Activated CD8-positive, alpha-beta memory T cell treated with anti-CD3 and anti-CD28 coated beads for 24 hours (primary cell): Measurements from ENCODE around the gene MAP3K7CL.

Experiments
- DNase-seq: peaks from one replicate; pipeline ENCODE4 v3.0.0-alpha.2; 2020

The MAP3K7CL gene, protein sequence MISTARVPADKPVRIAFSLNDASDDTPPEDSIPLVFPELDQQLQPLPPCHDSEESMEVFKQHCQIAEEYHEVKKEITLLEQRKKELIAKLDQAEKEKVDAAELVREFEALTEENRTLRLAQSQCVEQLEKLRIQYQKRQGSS

DNA sequence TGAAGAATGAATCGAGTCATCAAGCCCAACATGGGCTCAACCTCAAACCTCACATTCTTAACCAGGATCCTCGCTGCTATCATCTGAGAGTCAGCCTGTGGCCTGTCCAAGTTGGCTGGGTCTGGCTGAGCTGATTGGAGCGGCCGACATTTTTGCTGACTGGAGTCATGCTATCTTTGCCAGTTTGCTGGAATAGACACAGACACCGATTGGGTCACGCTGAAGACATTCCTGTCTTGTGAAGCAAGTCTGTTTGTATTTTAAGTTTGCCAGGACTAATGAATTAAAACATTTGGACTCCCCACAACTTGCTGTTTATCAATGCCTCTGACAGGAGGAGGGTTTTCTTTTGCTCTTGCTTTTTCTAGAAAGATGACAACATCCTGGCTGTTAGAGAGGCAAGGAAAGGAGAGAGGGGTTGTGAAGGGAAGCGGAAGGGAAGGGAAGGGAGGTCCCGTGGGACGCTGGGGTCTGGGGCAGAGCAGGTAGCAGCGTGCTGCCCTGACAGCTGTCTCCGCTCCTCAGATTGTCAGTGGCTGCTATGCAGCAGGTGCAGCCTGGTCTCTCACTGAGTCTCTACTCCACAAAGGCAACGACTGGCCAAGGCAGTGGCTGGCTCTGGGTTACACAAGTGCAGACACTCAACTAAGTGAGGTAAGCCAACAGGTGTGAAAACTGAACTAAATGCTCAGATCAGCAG, at the start of gene MAP3K7CL:
Gene MAP3K7CL, plus strand, starts transcription at position 375 of the 700 bp plus-strand sequence. CDS start 2,701 bp downstream, outside the sequence.
- DNase-seq = no peak

DNA sequence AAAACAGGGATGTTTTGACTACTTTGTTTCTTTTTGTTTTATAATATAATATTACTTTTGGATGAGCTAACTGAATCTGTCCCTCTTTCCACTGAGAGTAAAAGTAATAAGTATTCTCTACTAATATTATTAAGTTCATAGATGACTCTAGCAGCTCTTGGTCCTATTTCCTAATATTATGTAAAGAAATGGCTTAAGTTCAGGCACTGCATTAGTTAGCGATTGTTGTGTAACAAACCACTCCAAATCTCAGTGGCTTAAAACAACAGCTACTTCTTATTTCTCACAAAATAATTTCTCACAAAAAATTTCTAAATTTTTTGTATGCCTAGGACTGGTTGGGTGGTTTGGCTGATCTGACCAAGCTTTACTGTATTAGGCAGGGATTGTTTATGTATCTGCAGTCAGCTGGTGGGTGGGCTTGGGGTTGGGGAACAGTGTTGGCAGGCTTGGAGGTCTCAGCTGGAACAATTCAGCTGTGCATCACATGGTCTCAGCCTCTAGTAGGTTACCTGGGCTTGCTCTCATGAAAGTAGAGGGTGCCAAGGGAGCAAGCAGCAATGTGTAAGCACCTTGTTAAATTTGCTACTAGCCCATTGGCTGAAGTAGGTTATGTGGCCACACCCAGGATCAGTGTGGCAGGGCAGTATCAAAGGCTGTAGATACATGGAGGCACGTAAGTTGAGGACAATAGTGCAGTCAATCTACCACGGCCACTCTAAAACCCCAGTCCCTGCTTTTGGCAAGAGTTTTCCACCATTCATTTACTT, 48.2 kb upstream of the MAP3K7CL start:
- DNase-seq = no peak

DNA sequence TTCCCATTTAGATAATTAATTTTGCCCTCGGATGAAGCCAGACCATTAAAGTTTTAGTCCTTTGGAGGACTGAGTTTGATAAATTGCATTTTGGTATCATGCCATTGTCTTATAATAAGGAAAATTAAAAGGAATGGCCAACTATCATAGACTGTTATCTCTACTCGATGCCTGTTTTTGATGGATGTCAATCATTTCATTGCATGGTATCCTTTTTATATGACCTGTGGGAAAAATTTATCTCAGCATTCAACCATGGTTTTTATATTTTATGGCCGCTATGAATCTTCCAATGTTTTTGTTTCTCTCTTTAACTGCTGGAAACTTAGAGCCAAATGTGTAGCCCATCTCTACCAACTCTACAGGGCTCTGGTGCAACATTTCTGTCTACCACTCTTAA, 47.1 kb upstream of the MAP3K7CL start:
- no peak for DNase-seq

DNA sequence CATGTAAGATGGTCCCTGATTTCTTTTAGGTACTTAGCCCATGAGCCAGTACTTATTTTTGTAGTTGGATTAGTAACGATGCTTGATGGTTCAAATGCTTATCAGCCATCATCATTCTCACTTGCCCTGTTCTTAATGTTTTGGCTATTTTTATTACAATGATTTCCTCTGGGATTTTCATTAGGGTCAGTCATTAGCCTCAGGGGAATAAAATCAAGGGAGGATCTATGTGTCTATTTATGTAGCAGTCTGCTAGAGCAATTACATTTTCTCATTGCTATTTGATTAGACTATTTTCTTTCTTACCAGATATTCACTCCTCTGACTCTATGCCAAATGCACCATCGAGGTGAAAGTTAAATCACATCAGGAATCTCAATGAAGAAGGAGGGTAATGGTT, 46.1 kb upstream of the MAP3K7CL start:
- DNase-seq = no peak

DNA sequence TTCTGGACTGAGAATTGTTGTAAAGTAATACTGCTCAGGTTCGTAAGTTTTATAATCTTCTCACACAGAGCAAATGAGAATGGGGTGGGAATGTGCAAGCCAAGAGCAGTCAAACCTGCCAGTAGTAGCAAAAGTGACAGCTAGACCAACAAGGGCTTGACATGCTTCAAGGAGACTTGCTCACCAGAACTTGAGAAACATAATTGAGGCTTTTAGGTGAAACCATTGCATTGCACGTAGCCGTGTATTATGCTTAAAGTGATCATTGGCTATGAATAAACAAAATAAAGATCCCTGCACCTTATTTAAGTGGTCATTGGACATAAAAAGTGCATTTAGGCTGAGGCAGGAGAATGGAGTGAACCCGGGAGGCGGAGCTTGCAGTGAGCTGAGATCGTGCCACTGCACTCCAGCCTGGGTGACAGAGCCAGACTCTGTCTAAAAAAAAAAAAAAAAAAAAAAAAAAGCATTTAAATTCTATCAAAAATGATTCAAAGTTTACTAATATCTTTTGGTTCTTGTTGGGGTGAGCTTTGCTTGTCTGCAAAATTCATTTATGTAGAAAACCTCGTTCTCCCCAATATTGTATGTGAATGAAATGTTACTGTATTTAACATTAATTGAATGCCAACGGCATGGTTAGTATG, 45.2 kb upstream of the MAP3K7CL start:
- DNase-seq = no peak

DNA sequence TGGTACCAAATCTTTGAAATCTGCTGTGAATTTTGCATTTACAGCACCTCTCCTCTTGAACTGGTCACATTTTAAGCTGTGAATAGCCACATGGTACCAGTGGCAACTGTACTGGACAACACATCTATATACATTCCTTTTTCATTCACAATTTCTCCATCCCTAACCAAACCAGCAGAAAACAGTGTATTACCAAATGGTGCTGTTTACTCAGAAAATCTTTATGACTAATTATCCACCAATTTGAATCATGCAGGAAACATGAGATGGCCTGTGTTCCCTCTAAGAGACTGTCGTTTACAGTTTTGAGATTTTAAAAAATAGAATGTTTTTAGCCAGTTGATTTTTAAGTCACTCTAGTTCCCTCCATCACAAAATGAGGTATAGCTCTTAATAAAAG, 39.4 kb upstream of the MAP3K7CL start:
- no peak for DNase-seq

DNA sequence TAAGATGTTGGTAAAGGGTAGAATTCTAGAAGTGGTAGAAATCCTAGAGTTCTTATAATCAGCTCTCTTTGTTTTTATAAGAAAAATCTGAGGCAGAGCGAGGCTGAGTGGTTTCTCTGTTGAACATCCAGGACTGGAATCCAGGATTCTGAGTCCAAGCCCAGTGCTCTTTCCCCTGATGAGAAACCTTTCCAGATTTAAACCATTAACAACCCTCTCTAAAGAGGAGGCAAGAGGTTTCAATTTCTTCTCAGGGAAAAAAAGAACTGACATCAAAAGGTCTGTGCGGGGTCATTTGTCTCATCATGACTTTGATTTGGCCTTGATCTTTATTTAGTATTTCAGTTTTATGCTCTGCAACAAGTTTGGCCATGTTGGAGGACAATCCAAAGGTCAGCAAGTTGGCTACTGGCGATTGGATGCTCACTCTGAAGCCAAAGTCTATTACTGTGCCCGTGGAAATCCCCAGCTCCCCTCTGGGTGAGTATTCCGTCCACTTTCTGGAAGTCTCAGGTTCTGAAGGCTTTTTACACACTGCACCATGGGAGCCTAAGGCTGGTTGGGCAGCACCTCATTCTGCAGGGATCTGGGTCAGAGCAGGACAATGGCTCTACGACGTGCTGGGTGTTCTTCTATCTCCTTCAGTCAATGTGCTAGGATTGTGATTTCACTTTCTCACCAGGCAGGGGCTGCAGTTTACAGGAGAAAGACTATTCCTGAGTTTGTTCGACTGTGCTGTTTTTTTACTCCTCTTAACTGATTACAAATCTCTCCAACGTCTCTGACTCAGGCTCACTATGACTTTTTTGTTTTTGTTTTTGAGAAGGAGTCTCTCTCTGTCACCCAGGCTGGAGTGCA, 38.1 kb upstream of the MAP3K7CL start:
- no peak for DNase-seq

DNA sequence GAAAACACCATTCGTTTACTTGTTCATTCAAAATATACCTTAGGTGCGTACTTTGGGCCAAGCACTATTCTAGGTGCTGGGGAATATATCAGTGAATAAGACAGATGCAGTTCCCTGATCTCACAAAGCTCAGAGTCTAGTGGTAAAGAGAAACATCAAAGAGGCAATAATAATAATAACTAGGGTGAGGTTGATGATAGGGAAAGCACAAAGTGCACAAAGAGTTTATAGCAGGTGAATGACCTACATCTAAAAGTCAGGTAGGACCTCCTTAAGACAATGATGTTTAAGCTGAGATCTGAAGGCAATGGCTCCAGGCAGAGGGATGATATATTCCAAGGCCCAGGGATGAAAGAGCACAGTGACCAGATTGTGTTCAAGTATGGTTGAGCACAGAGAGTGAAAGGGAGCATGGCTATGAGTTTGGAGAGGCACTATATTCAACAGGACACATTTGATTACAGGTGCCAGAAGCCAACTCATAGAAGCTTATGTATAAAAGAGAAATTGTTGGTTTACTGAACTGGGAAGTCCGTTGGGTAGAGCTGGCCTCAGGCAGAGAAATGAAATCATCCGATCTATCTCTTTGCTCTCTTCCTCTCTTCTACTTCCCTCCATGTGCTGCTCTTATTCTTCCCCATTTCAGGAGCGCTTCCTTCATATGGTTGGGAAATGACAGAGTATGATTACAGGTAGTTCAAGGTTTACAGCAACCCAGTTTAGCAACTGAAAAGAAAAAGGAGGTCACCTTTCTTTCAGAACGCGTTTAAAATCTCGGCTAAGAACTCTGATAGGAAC, 34.0 kb upstream of the MAP3K7CL start:
- DNase-seq = no peak

DNA sequence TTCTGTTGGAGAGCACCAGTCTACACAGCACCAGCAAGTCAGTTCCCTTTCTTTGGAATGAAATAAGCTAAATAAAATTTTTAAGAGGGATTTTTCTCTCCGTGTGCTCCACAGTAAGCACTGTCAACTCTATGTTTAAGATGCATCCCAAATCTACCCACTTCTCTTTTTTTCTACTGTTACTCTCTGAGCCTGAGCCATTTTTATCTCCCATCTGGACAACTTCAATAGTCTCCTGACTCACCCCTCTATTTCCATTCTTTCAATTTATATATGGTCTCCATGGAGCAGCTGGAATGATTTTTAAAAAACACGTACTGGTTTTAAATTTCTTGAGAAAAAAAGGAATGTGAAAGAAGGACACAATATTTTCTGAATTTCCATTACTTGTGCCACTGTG, 32.3 kb upstream of the MAP3K7CL start:
- DNase-seq = no peak

DNA sequence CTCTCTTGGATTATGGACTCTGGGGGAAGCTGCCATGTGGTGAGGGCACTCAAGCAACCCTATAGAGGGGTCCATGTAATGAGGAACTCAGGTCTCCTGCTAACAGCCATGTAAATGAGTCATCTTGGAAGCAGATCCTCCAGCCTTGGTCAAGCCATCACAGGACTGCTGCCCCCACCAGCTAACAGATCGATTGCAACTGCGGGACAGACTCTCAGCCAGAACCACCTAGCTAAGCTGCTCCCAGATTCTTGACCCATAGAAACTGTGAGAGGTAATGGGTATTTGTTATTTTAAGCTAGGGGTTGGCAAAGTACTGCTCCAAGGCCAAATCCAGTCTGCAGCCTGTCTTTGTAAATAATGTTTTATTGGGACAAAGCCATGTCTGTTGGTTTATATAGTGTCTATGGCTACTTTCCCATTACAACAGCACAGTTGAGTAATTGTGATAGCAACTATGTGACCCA, 27.6 kb upstream of the MAP3K7CL start:
- DNase-seq = no peak

DNA sequence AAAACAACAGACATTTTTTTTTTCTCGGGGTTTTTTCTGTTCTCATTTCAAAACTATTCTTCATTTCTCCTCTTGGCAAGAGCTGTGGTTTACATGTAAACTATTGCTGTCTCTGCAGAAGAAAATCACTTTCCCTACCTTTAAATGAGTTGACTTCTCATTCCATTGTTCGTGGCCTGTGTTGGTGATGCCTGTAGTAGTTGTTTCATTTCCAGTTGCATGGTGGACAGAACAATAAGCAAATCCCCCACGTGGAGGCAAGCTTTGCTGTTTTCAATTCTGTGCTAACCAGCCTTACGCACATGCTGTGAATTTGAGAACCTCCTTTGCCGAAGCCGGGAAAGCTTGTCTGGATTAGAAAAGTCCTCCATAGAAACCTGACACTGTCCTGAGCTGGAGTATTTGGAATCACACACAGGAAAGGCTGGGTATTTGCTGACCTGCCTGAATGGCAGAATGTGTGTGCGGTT, 26.2 kb upstream of the MAP3K7CL start:
- DNase-seq = no peak

DNA sequence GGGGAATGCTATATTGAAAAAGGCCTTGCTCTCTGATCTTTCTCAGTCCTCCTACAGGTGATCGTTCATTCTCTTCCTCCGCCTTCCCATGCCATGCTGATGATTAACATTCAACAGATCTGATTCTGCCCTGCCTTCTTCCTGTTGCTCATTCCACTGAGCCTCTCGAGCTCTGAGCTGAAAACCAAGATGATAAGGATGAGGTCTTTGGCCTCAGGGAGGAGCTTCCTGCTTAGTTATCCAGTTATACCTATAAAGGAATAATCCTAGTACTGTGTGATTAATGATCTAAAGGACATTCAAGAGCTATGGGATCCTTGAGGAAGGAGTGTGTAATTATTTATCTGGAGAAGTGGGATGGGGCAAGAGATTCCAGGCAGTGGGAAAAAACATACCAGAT, 25.2 kb upstream of the MAP3K7CL start:
- no peak for DNase-seq

DNA sequence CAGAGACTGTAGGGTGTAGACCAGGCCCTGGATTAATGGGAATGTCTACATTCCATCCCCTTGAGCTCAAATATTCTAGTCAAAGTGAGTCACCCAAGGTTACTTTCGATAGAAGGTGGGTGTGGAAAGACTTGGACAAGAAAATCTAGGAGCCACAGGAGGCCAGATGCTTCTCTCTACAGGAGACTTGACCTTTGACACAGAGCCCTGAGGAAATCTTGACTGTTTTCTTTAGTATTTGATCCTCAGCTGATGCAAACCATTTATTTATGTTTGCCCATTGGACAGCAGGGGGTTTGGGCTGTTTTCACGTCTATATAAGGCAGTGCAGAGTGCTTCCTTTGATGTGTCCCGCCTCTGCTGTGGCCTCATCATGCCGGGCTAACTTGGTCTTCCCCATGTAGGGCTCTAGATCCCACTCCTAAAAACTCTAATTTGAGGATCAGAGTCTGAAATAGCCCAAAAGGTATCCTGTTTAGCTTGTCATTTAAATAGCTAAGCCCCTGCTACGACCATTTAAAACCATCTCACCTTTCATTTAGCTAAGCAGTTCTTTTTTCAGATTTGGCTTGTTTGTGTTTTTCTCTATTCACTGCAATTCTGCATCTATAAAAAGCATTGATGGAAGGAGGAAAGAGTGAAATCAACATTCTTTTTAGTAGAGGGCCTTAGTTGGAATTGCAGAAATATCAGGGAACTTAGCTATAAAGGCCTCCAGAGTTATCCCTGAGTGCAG, 15.5 kb upstream of the MAP3K7CL start:
- DNase-seq = no peak

DNA sequence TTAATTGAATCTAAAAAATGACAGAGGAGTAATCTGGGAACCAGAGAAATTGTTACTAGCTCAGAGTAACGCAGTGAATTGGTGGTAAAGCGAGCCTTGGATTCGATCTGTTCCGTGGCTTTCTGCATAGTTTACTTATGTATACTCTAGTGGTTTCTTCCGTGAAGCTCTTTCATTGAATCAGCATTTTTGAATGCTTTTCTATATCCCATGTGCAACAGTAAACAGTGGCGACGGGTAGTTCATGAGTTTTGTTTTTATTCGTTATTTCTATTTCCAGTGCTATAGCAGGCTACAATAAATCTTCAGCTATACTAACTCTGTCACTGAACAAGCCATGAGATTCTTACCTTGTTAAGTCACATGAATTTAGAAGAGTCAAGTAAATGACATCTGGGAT, 14.5 kb upstream of the MAP3K7CL start:
- DNase-seq = no peak

DNA sequence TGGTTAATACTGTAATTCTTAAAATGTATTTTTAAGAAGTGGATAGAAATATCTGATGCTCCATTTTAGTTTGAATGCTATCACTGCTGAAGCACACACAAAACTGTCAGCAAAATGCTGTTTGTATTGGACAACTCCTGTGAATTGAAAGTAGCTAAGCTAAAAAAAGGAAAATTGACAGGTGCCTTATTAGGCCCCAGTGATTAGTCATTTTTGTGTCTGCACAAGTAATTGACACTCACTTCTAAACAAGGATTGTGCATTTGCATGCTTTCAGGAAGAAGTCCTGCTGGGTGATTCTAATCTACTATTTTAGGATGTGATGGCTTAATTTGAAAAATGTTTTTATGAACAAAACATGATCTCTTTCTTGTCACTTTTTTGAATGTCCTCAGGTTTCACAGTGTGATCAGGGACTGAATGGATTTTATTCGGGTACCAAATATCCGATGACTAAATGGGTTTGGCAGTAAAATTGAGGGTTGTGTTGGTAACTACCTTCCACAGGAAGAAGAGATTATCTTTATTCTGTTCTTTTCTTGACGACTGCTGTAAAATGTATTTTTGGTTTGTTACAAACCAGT, 13.0 kb upstream of the MAP3K7CL start:
- no peak for DNase-seq

DNA sequence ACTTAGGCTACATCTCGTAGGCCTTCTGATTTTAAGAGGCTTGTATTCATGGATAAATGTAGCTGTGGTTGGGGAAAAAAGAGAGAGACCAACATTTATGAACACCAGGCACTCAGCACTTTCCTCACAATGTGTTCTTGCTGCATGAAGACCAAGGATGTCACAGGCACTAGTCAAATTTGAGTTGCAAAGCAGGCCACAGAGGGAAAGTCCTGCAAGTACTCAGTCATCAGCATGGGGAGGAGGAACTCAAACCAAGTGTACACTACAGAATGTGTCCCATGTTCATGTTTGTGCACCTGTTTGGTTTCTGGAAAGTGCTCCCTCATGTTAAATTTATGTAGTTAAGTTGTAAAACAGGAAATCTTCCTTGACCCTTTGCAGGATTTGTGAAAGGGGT, 8.7 kb upstream of the MAP3K7CL start:
- DNase-seq = no peak

DNA sequence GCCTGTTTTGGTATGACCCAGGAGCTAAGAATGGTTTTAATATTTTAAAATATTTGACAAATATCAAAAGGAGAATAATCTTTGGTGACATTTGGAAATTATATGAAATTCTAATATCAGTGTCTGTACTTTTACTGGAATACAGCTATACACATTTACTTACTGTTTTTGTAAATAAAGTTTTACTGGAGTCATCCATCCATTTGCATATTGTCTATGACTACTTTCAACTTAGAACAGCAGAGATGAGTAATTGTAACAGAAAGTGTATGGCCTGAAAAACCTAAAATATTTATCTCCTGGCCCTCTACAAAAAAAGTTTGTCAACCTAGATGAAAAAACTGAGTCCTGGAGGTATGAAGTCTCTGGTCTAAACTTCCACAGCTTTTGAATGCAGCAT, 5.8 kb upstream of the MAP3K7CL start:
- DNase-seq = no peak

DNA sequence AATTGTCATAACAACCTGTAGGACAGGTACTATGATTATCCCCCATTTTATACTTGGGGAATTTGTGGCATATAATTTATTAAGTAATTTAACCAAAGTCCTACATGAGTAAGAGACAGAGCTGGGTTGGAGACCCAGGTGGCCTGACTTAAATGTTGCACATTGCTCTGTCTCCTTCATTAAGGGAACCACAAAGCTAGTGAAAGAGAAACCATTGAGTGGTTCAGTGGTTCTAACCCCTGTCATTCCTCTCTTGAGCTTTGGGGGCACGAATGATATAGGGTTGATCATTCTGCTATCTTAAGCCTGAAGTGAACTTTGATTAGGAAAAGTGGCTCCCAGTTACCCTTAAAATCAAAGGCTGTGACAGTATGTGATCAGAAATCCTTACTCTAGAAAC, 5.3 kb upstream of the MAP3K7CL start:
- no peak for DNase-seq

DNA sequence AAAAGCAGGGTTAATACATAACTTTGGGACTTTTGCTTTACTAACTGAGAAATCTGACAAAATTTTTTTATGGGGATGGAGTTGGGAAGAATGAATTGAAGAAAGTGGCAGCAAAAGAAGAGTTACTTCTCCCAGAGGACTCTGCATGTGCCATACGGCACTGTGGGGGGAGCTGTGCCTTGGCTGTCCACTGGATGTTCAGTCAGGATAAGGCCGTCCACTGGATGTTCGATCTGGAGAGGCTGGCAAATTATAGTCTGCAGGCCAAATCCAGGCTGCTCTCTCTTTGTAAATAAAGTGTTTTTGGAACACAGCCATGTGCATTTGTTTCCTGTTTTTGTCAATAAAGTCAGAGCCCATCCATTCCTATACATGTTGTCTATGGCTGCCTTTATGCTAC, 4.5 kb upstream of the MAP3K7CL start:
- DNase-seq = no peak

DNA sequence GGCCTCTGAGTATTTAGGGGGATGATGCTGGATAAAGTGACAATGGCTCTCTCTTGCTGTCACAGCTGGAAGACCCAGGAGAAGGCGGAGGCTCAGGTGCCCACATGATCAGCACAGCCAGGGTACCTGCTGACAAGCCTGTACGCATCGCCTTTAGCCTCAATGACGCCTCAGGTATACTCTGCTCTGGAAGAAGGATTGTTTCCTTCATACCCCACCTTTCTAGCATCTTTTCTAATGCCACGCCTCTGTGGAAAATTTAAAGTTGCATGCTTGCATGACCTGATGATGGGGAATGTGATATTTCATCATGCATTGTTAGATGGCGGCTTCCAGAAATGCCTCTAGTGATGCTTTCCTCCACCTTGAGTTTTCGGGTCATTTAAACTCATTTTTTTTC, 2.8 kb downstream of the MAP3K7CL start:
- DNase-seq = no peak

DNA sequence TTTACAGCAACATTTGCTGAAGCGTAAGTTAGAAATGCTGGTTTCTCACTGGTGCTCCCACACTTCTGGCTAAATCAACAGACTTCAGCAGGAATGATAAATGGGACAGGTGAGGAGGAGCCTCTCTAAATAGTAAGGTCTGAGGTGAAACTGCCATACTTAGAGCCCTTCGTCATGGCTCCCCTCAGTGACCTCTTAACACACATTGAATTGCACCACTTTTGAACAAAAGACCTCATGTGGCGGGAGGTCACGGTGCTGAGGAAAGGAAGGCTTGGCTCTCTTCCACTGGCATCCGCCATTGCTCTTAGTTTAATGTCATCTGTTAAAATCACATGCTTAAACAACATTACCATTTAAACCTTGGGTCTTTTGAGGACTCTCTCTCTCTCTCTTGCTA, 3.4 kb downstream of the MAP3K7CL start:
- no peak for DNase-seq
